Erythroblast (primary cell): ENCODE data around the gene MAX.

Experiments
- GATA1 ChIP-seq: IDR thresholded peaks from 2 replicates; pipeline ENCODE4 v1.6.1; 2011; ENCODE audit warnings: low read depth, mild to moderate bottlenecking, control low read depth, low read length, moderate library complexity
- POLR2A ChIP-seq: IDR thresholded peaks from 2 replicates; pipeline ENCODE4 v1.6.1; 2011; ENCODE audit warnings: mild to moderate bottlenecking, low read length

- TF ChIP-seq POLR2A = no peak
- TF ChIP-seq GATA1 = no peak
Observed at GRCh38 chr14:65034021-65034420, 68.3 kb downstream of the MAX start.
